T47D (cell line): ENCODE results near the gene KIF17.

Experiments
- DNase-seq, 2 experiments: peaks; one replicate each; pipeline versions ENCODE4 v3.0.0 to v3.0.0-alpha.2; 2011 to 2012; ENCODE audit warnings: low read depth in 1 of 2, low spot score in 1 of 2
- JUND ChIP-seq: IDR thresholded peaks from 2 replicates; pipeline ENCODE4 v1.6.1; 2012; ENCODE audit warnings: low read depth
- in situ Hi-C: cut with HindIII; loops from 2 replicates; pipeline ENCODE4 v1.10.0; 2016; ENCODE audit warnings: low sequenced_read_pairs, low pct_unique_long_range_greater_than_20kb

The KIF17 gene

GRCh38 chr1:20732071-20732587 lies 14.3 kb upstream of the KIF17 start:
- no peak for DNase-seq

GRCh38 chr1:20731057-20731991 lies 13.5 kb upstream of the KIF17 start:
- TF ChIP-seq JUND, result no peak
- in situ Hi-C loops, result no loop called here

More at GRCh38 chr1:20732071-20732587, 14.3 kb upstream of the KIF17 start:
- in situ Hi-C loops, result no loop called here
- TF ChIP-seq JUND, result no peak

GRCh38 chr1:20730690-20731056 lies 12.9 kb upstream of the KIF17 start:
- in situ Hi-C loops, result no loop called here
- no peak for DNase-seq
- TF ChIP-seq JUND, result no peak

More at GRCh38 chr1:20731057-20731991, 13.5 kb upstream of the KIF17 start:
- DNase-seq, result no peak

GRCh38 chr1:20729990-20730689 lies 12.3 kb upstream of the KIF17 start:
- no peak for TF ChIP-seq JUND
- DNase-seq, result no peak
- in situ Hi-C loops, result no loop called here

GRCh38 chr1:20729155-20729931 lies 11.5 kb upstream of the KIF17 start:
- in situ Hi-C loops, result no loop called here
- no peak for DNase-seq
- no peak for TF ChIP-seq JUND

GRCh38 chr1:20728371-20729154 lies 10.8 kb upstream of the KIF17 start:
- TF ChIP-seq JUND, result no peak
- in situ Hi-C loops, result no loop called here
- DNase-seq, result no peak

- DNase-seq, result no peak
- no peak for TF ChIP-seq JUND
- in situ Hi-C loops, result no loop called here
These were observed 10.0 kb upstream of the KIF17 start for GRCh38 chr1:20727746-20728316.

- in situ Hi-C loops, result no loop called here
- no peak for DNase-seq
- TF ChIP-seq JUND, result no peak
These were observed 9.3 kb upstream of the KIF17 start for GRCh38 chr1:20726932-20727745.

- TF ChIP-seq JUND, result no peak
- DNase-seq, result no peak
- in situ Hi-C loops, result no loop called here
These were observed 8.5 kb upstream of the KIF17 start for GRCh38 chr1:20726118-20726911.

GRCh38 chr1:20725189-20726117 lies 7.6 kb upstream of the KIF17 start:
- in situ Hi-C loops, result no loop called here
- no peak for TF ChIP-seq JUND
- DNase-seq, result no peak
